C4-2B (cell line): Measurements from ENCODE around the gene MDC1.

Experiments
- ZFX ChIP-seq: fragments of 450-650 bp; IDR thresholded peaks from 2 replicates; pipeline ENCODE4 v1.6.1; 2017
- TF ChIP-seq, protein P1 (sequence below): fragments of 450-650 bp; conservative IDR thresholded peaks from 2 replicates; pipeline ENCODE4 v1.5.1; 2017; ENCODE audit warnings: mild to moderate bottlenecking

DNA sequence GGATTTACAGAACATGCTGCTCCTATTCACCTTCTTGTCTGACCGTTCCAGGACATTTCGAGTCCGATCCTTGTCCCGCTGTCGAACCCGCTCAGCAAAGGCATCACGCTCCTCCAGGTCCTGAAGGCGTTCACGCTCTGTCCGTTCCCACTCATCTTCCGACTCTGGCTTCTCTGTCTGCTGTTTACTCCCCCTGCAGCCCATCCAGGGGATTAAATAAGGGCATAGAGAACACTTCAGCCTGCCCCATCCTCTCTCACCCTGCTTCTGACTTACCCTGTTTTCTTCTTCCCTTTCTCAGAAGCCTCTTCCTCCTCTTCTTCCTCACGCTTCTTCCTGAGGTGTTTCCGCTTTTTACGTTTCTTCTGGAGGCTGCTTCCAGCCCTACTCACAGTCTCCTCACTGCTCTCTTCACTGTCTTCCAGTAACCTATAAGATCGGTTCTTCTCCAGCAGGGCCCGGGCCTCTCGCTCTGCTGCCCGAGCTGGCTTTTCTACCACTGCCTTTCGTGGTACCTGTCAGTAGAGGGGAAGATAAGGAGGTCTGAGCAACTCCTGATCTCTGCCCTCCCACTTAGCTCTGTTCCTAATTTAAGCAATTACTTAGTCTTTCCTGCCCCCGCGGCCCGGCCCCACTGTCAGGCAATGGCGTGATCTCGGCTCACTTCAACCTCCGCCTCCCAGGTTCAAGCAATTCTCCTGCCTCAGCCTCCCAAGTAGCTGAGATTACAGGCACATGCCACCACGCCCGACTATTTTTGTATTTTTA, 46.1 kb downstream of the MDC1 start:
- TF ChIP-seq, protein P1, sequence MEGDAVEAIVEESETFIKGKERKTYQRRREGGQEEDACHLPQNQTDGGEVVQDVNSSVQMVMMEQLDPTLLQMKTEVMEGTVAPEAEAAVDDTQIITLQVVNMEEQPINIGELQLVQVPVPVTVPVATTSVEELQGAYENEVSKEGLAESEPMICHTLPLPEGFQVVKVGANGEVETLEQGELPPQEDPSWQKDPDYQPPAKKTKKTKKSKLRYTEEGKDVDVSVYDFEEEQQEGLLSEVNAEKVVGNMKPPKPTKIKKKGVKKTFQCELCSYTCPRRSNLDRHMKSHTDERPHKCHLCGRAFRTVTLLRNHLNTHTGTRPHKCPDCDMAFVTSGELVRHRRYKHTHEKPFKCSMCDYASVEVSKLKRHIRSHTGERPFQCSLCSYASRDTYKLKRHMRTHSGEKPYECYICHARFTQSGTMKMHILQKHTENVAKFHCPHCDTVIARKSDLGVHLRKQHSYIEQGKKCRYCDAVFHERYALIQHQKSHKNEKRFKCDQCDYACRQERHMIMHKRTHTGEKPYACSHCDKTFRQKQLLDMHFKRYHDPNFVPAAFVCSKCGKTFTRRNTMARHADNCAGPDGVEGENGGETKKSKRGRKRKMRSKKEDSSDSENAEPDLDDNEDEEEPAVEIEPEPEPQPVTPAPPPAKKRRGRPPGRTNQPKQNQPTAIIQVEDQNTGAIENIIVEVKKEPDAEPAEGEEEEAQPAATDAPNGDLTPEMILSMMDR, result no peak
- no peak for TF ChIP-seq ZFX
